GM18517 (cell line): ENCODE measurements around the gene CMSS1.
A peak's percentile ranks its signal among the peaks of the same experiment; 100 is the strongest.
"Not testable (repeated sequence)": the region's sequence is repeated elsewhere in the genome, so short reads cannot be mapped to it uniquely, and the experiment has no call there.

Experiments
- ATAC-seq: cut with Tn5 transposase; IDR thresholded peaks from one replicate; pipeline ENCODE4 v1.9.1; 2021; ENCODE audit warnings: mild to moderate bottlenecking, moderate library complexity; ENCODE audit not compliant: unreplicated experiment

Gene CMSS1

GRCh38 chr3:99810403-99810802, 7.3 kb upstream of the CMSS1 start:
- no peak for ATAC-seq

GRCh38 chr3:99817047-99817436, 620 bp upstream of the CMSS1 start:
- no peak for ATAC-seq

GRCh38 chr3:99818818-99819217, 1.2 kb downstream of the CMSS1 start:
- ATAC-seq, result no peak

- ATAC-seq, result no peak
Measured at GRCh38 chr3:99823723-99824711, 6.4 kb downstream of the CMSS1 start.

- ATAC-seq, result no peak
Measured at GRCh38 chr3:99825004-99825640, 7.5 kb downstream of the CMSS1 start.

DNA sequence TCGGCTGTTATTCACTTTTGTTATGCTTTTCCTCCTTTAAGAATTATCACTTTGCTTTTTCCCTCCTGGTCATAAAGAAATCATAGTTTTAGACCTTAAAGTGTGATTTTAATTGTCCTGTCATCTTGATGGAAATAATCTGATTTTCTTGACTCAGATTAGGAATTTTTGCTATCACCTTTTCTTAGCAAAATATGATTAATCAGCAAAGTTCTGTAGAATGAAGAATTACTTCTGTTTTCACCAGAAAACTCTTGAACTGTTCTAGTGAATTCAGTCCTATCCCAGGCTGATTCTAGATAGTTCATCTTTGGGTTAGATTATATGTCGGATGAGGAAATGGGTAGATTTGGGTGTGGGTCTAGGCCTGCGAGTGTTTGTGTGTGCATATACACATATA, 12.2 kb downstream of the CMSS1 start:
- no peak for ATAC-seq

GRCh38 chr3:99833617-99834205, 16.0 kb downstream of the CMSS1 start:
- ATAC-seq, result no peak

DNA sequence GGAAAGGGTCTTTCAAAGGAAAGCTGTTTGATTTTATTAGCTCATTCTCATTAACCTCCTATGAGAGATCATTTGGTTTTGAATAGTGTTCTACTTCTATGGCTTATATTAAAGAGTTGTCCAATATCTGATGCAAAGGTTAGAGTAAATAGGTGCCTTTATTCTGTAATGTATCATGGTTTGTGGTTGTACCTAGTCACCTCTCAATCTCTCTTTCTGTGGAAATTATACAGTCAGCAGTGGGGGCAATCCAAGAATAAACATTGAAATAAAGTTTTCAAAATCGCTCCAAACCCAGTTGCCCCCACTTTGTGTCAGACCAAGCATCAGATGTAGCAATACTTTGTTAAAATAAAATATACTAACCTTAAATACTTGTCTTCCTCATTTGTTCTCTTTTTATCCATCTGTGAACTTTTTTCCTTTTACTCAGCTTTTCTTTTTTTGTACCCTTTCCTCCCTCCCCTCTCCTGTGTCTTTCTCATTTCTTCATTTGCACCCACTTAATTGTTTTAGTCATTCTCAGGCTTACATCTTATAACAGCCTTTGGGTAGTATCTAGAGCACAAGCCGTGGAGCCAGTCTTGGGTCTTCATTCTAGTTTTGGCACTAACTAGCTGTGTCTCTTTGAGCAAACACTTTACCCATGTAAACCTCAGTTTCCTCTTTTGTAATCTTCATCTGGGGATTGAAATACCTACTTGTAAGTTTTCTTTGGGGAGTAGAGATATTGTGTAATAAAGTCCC, 16.7 kb downstream of the CMSS1 start:
- no peak for ATAC-seq

GRCh38 chr3:99836681-99837080, 19.0 kb downstream of the CMSS1 start:
- ATAC-seq, result no peak

GRCh38 chr3:99837715-99838114, 20.1 kb downstream of the CMSS1 start:
- no peak for ATAC-seq

DNA sequence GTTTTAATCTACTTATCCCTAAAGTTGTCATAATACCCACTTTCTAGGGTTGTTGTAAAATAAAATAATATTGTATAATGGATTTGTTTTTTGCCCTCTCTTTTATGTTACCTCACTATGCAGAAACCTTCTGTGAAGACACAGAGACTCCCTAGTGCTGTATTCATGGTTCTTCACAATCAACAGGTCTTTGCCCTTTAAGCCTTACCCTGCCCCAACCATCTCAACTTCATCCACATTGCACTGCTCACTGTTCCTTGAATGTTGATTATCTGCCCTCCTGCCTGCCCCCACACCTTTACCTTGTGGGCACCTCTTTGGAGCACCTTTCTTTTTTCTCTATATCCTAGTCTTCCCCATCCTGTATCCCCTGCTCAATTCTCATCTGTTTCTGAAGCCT, 21.1 kb downstream of the CMSS1 start:
- ATAC-seq, result no peak

- no peak for ATAC-seq
Measured at GRCh38 chr3:99839613-99840012, 22.0 kb downstream of the CMSS1 start.

DNA sequence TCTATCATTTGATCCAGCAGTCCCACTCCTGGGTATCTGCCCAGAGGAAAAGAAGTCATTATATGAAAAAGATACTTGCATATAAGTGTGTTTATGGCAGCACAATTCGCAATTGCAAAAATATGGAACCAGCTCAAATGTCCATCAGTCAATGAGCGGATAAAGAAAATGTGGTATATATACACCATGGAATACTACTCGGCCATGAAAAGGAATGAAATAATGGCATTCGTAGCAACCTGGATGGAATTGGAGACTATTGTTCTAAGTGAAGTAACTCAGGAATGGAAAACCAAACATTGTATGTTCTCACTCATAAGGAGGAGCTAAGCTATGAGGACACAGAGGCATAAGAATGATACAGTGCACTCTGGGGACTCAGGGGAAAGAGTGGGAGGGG, 24.3 kb downstream of the CMSS1 start:
- ATAC-seq, result not testable (repeated sequence)

DNA sequence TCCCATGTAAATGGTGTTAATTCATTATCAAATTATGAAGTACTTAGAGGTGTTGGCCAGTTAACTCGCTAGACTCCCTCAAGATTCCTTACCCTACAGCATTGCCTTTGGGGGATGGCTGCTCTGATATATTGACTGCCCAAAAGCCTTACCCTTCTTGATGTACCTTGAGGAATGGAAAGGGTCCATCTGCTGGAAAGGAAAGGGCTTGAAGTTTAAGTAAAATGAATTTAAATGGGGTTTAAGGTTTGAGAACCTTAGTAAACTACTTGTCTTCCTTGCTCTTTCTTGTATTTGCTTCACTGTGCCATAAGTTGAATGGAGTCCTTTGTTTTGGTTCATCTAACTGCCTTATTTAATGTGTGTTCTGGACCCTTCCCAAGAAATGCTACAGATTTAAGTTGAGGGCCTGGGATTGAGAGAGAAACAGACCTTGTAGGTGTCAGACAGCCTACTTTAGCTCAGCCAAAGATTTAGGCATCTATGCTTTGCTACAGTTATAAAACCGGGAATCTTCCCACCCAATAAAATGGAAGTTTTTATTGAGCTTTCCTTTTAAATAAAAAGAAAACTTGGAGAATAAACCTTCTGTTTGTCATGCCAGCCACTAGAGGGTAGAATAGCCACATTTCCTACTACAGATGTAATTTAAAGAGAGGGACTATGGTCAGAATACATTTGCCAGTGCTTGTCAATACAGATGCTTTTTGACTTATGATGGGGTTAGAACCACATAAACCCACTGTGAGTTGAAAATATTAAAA, 25.3 kb downstream of the CMSS1 start:
- peak; percentile 60 for ATAC-seq

DNA sequence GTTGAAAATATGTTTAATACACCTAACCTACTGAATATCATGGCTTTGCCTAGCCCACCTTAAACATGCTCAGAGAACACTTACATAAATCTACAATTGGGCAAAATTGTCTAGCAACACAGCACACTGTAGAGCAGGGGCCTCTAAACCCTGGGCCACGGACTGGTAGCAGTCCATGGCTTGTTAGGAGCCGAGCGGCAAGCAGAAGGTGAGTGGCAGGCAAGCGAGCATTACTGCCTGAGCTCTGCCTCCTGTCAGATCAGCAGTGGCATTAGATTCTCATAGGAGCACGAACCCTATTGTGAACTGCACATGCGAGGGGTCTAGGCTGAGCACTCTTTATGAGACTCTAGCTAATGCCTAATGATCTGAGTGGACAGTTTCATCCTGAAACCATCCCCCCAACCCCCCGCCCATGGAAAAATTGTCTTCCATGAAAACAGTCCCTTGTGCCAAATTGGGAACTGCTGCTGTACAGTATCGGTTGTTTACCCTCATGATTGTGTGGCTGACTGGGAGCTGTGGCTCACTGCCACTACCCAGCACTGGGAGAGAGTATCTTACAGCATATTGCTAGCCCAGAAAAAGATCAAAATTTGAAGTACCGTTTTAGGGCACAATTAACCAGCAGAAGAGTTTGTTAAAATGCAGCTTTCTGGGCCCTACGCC, 26.1 kb downstream of the CMSS1 start:
- ATAC-seq, result peak; percentile 15

GRCh38 chr3:99845331-99845730, 27.7 kb downstream of the CMSS1 start:
- ATAC-seq, result no peak

DNA sequence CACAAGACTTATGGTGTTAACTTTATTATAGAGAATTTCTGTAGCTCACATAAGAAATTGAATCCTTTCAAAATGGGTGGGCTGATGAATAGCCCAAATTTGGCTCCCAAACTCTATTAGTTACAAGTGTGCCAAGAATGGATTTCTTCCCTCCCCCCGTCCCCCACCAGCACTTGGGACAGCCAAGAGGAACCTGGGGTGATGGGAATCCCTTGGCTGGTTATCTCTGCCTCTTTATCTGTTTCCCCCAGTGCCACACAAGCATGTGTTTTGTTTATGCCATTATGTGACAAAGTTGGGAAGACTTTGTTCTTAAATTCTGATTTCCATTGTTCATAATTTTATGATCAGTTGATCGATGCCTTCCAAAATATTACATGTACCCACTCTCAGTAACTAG, 28.3 kb downstream of the CMSS1 start:
- ATAC-seq, result no peak

DNA sequence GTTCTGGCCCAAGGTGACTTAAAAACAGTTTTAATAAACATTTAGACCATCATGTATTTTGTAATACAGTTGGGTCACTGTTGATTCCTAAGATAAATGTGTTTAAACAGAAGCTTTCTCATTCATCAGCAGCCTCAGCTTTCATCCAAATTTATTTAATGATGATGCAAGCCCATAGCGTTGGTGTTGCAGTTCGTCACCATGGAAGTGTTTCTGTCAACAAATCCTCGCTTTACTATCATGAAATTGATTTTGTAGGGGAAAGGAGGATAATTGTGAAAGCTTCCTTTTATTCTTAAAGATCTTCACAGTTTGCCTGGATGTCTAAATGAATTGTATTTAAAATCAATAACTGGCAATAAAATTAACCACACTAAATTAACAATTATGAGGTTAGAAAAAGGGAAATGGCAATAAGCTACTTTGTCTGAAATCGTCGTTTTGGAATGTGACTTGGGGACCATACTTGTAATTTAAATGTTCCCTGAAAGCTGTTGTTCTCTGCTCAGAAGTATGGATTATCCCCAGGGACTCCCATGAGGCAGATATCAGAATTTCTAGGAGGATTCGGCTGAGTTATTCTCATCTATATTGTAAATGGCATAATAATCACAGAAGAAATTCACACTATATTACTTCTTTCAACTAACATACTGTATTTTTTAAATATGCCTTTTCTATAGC, 29.0 kb downstream of the CMSS1 start:
- ATAC-seq, result no peak

- ATAC-seq, result no peak
Measured at GRCh38 chr3:99848433-99848832, 30.8 kb downstream of the CMSS1 start.
